RWPE1 (cell line): ENCODE results near the gene HSD17B11.

Experiments
- CTCF ChIA-PET: fragments of 350-600 bp; sonication (Branson Sonifier 250); formaldehyde crosslinking; extraction: SDS; loops from one replicate; lab custom pipeline; 2021; lab: Yijun Ruan, JAX
- POLR2A ChIA-PET: fragments of 400-600 bp; formaldehyde crosslinking; extraction: SDS; loops from one replicate; lab custom pipeline; 2020; ENCODE audit warnings: antibody characterized with exemption; ENCODE audit not compliant: low non-redundant PET; lab: Yijun Ruan, JAX
- DNase-seq: peaks from one replicate; pipeline ENCODE4 v3.0.0; 2012; ENCODE audit warnings: low spot score
- H3K27ac ChIP-seq: fragments of 450-650 bp; 2 replicates; pipeline ENCODE4 v1.5.1; 2017
- TF ChIP-seq, protein P1 (sequence below): fragments of 450-650 bp; conservative IDR thresholded peaks from 2 replicates; pipeline ENCODE4 v1.5.1; 2017; ENCODE audit warnings: low read depth, mild to moderate bottlenecking

HSD17B11 gene

DNA sequence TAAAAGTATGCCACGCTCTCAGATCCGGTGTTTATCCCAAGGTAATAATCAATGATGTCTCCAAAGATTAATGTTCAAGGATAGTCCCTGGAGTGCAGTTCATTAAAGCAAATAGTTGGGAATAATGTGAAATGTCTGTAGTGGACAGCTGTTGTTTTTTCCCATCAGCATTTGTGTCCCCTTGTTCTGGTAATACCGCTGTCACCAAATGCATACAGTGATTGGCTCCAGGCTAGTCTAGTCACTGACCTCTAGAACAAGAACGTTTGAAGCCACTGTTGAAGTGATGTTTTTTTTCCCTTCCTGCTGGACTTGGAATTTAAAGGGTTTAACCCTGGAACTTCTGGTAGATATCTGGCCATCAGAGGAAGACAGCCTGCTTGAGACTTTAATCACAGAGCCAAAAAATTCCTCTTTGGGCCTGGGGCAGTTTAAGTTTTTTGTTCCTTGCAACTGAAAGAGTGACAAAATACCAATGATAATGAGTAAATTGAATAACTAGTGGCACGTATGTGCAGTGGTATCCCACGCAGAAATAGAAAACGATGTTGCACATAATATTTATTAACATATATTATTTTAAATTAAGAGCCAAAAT lies 30.6 kb downstream of the HSD17B11 start:
- TF ChIP-seq, protein P1, sequence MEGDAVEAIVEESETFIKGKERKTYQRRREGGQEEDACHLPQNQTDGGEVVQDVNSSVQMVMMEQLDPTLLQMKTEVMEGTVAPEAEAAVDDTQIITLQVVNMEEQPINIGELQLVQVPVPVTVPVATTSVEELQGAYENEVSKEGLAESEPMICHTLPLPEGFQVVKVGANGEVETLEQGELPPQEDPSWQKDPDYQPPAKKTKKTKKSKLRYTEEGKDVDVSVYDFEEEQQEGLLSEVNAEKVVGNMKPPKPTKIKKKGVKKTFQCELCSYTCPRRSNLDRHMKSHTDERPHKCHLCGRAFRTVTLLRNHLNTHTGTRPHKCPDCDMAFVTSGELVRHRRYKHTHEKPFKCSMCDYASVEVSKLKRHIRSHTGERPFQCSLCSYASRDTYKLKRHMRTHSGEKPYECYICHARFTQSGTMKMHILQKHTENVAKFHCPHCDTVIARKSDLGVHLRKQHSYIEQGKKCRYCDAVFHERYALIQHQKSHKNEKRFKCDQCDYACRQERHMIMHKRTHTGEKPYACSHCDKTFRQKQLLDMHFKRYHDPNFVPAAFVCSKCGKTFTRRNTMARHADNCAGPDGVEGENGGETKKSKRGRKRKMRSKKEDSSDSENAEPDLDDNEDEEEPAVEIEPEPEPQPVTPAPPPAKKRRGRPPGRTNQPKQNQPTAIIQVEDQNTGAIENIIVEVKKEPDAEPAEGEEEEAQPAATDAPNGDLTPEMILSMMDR: no peak
- ChIA-PET POLR2A (no interaction called here), CTCF (no interaction called here)
- DNase-seq: no peak
- no peak overlapping the region for H3K27ac ChIP-seq

DNA sequence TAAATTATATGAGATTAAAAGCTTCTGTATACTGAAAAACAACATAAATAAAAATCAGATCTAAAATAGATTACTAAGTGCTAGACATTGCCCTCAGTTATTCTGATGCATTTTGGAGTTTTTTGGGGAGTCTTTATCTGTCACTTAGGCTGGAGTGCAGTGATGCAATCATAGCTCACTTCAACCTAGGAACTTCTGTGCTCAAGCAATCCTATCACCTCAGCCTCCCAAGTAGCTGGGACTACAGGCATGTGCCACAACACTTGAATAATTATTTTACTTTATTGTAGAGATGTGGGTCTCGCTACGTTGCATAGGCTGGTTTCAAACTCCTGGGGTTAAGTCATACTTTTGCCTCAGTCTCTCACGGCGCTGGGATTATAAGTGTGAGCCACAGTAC lies 31.7 kb downstream of the HSD17B11 start:
- POLR2A ChIA-PET: no interaction called here
- CTCF ChIA-PET: interaction anchor here (0.5 to 0.6 kb wide), 2 partner anchors 21 to 1664 kb away, joined by 3 read pairs; no protein-coding TSS in a partner anchor
- H3K27ac ChIP-seq: no peak overlapping the region

DNA sequence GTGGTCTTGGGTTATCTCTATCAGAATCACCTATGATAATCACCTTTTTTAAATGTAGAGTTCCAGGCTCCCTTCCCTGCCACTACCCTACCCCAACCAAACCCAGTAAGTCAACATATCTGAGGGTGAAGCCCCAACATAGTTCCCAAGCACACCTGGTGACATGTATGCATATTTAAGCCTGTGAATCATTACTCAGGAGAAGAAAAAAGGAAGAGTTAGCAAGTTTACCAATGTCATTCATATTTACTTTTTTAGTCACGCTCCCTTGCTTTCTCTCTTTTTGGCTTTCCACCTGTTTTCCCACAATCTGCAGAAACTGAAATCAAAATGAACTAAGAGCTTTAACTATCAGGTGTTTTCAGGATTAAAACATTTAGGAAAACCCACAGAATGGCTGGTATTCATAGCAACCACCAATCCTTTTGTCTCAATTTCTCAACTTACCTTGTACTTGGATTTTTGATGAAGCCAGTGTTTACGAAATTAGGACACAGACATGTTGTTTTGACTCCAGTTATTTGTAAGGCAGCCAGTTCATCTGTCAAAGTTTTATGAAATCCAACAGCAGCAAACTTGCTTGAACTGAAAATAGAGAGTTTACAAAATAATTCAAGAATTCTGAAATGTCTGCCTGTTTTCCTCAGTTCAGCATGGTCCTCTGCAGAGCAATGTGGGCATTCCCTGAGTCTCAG lies 34.0 kb downstream of the HSD17B11 start:
- POLR2A ChIA-PET: no interaction called here

More for the DNA sequence above, 31.7 kb downstream of the HSD17B11 start:
- DNase-seq: no peak
- TF ChIP-seq, protein P1: no peak

GRCh38 chr4:87354168-87355102 lies 36.6 kb downstream of the HSD17B11 start:
- ChIA-PET CTCF (interaction anchor here (0.5 to 2.4 kb wide), 12 partner anchors 8 to 1102 kb away, joined by 3 to 13 read pairs (median 4); partner anchors contain the start of gene HERC5), POLR2A (no interaction called here)
- no peak for DNase-seq
- peak overlapping the region; percentile 78 for H3K27ac ChIP-seq
- TF ChIP-seq, protein P1: no peak

More for the DNA sequence above, 34.0 kb downstream of the HSD17B11 start:
- CTCF ChIA-PET: no interaction called here
- TF ChIP-seq, protein P1: no peak
- H3K27ac ChIP-seq: no peak overlapping the region
- peak; percentile 17 for DNase-seq

DNA sequence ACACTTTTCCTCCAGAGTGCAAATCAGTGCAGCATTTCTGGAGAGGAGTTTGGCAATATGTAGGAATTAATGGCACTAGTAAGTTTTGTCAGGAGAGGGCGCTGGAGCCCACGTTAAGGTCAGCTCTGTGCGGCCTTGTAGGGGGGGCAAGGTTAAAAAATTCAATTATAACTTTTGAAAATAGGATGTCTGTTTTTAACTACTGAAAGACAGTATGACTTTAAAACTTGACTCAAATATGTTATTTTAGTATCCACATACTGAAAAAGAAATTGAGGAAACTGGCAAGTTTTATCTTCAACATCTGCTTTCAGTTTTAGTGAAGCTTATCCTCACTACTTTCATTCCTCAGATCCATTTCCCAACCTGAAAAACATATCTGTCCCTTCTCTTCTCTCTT lies 37.4 kb downstream of the HSD17B11 start:
- ChIA-PET CTCF (interaction anchor here (0.6 to 2.4 kb wide), 8 partner anchors 22 to 495 kb away, joined by 3 to 13 read pairs (median 3); no protein-coding TSS in a partner anchor), POLR2A (no interaction called here)
- peak; percentile 38 for DNase-seq
- TF ChIP-seq, protein P1: peak; percentile 65
- no peak overlapping the region for H3K27ac ChIP-seq

- ChIA-PET CTCF (no interaction called here), POLR2A (no interaction called here)
- H3K27ac ChIP-seq: no peak overlapping the region
- TF ChIP-seq, protein P1: no peak
- no peak for DNase-seq
Observed at GRCh38 chr4:87345139-87345538, 45.8 kb downstream of the HSD17B11 start.
